IPS DF 4.7 (cell line): Measurements from ENCODE around the gene TBPL1.
"Not testable (repeated sequence)": the region's sequence is repeated elsewhere in the genome, so short reads cannot be mapped to it uniquely, and the experiment has no call there.

Source experiments
- DNase-seq: peaks from one replicate; pipeline ENCODE4 v3.0.0-alpha.2; 2013; ENCODE audit warnings: low spot score; ENCODE audit errors: extremely low read depth

The TBPL1 gene

GRCh38 chr6:133953634-133954415, 801 bp downstream of the TBPL1 start:
- DNase-seq: no peak

- no peak for DNase-seq
Observed at GRCh38 chr6:133954657-133955576, 1.9 kb downstream of the TBPL1 start.

GRCh38 chr6:133955582-133956415, 2.8 kb downstream of the TBPL1 start:
- DNase-seq: no peak

GRCh38 chr6:133956416-133957049, 3.5 kb downstream of the TBPL1 start:
- DNase-seq: no peak

GRCh38 chr6:133957227-133957626, 4.2 kb downstream of the TBPL1 start:
- no peak for DNase-seq

GRCh38 chr6:133957780-133958242, 4.8 kb downstream of the TBPL1 start:
- DNase-seq: no peak

- no peak for DNase-seq
Observed at GRCh38 chr6:133958791-133959190, 5.8 kb downstream of the TBPL1 start.

GRCh38 chr6:133959667-133960368, 6.8 kb downstream of the TBPL1 start:
- DNase-seq: no peak

- DNase-seq: no peak
Observed at GRCh38 chr6:133961831-133962230, 8.8 kb downstream of the TBPL1 start.

GRCh38 chr6:133964052-133964451, 11.0 kb downstream of the TBPL1 start:
- no peak for DNase-seq

GRCh38 chr6:133964702-133965101, 11.7 kb downstream of the TBPL1 start:
- DNase-seq: no peak

GRCh38 chr6:133965817-133966360, 12.9 kb downstream of the TBPL1 start:
- no peak for DNase-seq

GRCh38 chr6:133966654-133967329, 13.8 kb downstream of the TBPL1 start:
- DNase-seq: no peak

- no peak for DNase-seq
Observed at GRCh38 chr6:133967347-133967746, 14.3 kb downstream of the TBPL1 start.

- not testable (repeated sequence) for DNase-seq
Observed at GRCh38 chr6:133967835-133968234, 14.8 kb downstream of the TBPL1 start.

GRCh38 chr6:133969285-133969920, 16.4 kb downstream of the TBPL1 start:
- no peak for DNase-seq

GRCh38 chr6:133969921-133970295, 16.9 kb downstream of the TBPL1 start:
- DNase-seq: no peak

- no peak for DNase-seq
Observed at GRCh38 chr6:133971861-133972260, 18.8 kb downstream of the TBPL1 start.

- no peak for DNase-seq
Observed at GRCh38 chr6:133972388-133972787, 19.4 kb downstream of the TBPL1 start.
